Measurements from ENCODE around the gene MARCHF3.

The MARCHF3 gene

GRCh38 chr5:126829098-126829497 is 201.3 kb downstream of the MARCHF3 start:
- H3K9ac ChIP-seq (ENCODE audit: low read length in 2 of 2), result no peak overlapping the region
- no peaks in the 10 kb centered on the region for H3K4me1 ChIP-seq (ENCODE audit: control insufficient read depth, insufficient read depth, low read length)
- H3K36me3 ChIP-seq (ENCODE audit: control insufficient read depth in 2 of 2, insufficient read depth in 2 of 2, low read length in 2 of 2), result no peaks in the 10 kb centered on the region
- H3K4me3 ChIP-seq (ENCODE audit: low read length in 2 of 2), result no peak overlapping the region
- H3K9me3 ChIP-seq (ENCODE audit: control insufficient read depth in 2 of 2, low read length in 2 of 2), result no peaks in the 10 kb centered on the region
- no peaks in the 10 kb centered on the region for H3K27me3 ChIP-seq (ENCODE audit: control insufficient read depth in 1 of 2, insufficient read depth in 2 of 2, low read length in 2 of 2)
- no peak overlapping the region for H3K27ac ChIP-seq (ENCODE audit: low read length)

GRCh38 chr5:126826619-126827215 is 203.6 kb downstream of the MARCHF3 start:
- H3K27me3 ChIP-seq (ENCODE audit: control insufficient read depth in 1 of 2, insufficient read depth in 2 of 2, low read length in 2 of 2), result no peaks in the 10 kb centered on the region
- H3K4me3 ChIP-seq (ENCODE audit: low read length in 2 of 2), result no peak overlapping the region
- no peaks in the 10 kb centered on the region for H3K9me3 ChIP-seq (ENCODE audit: control insufficient read depth in 2 of 2, low read length in 2 of 2)
- no peaks in the 10 kb centered on the region for H3K4me1 ChIP-seq (ENCODE audit: control insufficient read depth, insufficient read depth, low read length)
- no peak overlapping the region for H3K27ac ChIP-seq (ENCODE audit: low read length)
- H3K9ac ChIP-seq (ENCODE audit: low read length in 2 of 2), result no peak overlapping the region
- no peaks in the 10 kb centered on the region for H3K36me3 ChIP-seq (ENCODE audit: control insufficient read depth in 2 of 2, insufficient read depth in 2 of 2, low read length in 2 of 2)

- H3K36me3 ChIP-seq (ENCODE audit: control insufficient read depth in 2 of 2, insufficient read depth in 2 of 2, low read length in 2 of 2), result no peaks in the 10 kb centered on the region
- H3K27ac ChIP-seq (ENCODE audit: low read length), result no peak overlapping the region
- H3K9me3 ChIP-seq (ENCODE audit: control insufficient read depth in 2 of 2, low read length in 2 of 2), result no peaks in the 10 kb centered on the region
- no peak overlapping the region for H3K9ac ChIP-seq (ENCODE audit: low read length in 2 of 2)
- H3K4me3 ChIP-seq (ENCODE audit: low read length in 2 of 2), result no peak overlapping the region
- H3K27me3 ChIP-seq (ENCODE audit: control insufficient read depth in 1 of 2, insufficient read depth in 2 of 2, low read length in 2 of 2), result no peaks in the 10 kb centered on the region
- H3K4me1 ChIP-seq (ENCODE audit: control insufficient read depth, insufficient read depth, low read length), result no peaks in the 10 kb centered on the region
Measured at GRCh38 chr5:126819253-126819652, 211.1 kb downstream of the MARCHF3 start.

GRCh38 chr5:126818736-126819135 is 211.6 kb downstream of the MARCHF3 start:
- H3K4me3 ChIP-seq (ENCODE audit: low read length in 2 of 2), result no peak overlapping the region
- no peaks in the 10 kb centered on the region for H3K4me1 ChIP-seq (ENCODE audit: control insufficient read depth, insufficient read depth, low read length)
- no peaks in the 10 kb centered on the region for H3K9me3 ChIP-seq (ENCODE audit: control insufficient read depth in 2 of 2, low read length in 2 of 2)
- H3K27ac ChIP-seq (ENCODE audit: low read length), result no peak overlapping the region
- H3K9ac ChIP-seq (ENCODE audit: low read length in 2 of 2), result no peak overlapping the region
- H3K36me3 ChIP-seq (ENCODE audit: control insufficient read depth in 2 of 2, insufficient read depth in 2 of 2, low read length in 2 of 2), result no peaks in the 10 kb centered on the region
- H3K27me3 ChIP-seq (ENCODE audit: control insufficient read depth in 1 of 2, insufficient read depth in 2 of 2, low read length in 2 of 2), result no peaks in the 10 kb centered on the region

Measured in stomach smooth muscle (tissue), 2 donors.